Choroid plexus epithelial cell (primary cell): Measurements from ENCODE around the gene PBRM1.

ENCODE experiments used
- DNase-seq: peaks from one replicate; pipeline ENCODE4 v3.0.0-alpha.2; 2010; ENCODE audit warnings: low read depth
- H3K4me3 ChIP-seq: 2 replicates; pipeline ENCODE4 v1.5.1; 2011; ENCODE audit warnings: low read depth, mild to moderate bottlenecking, control low read depth, low read length, moderate library complexity
- CTCF ChIP-seq: conservative IDR thresholded peaks from 2 replicates; pipeline ENCODE4 v1.5.1; 2011; ENCODE audit warnings: low read depth, mild to moderate bottlenecking, control low read depth, inconsistent platforms, low read length, moderate library complexity

The PBRM1 gene

GRCh38 chr3:52712291-52713212 is 26.8 kb upstream of the PBRM1 start:
- TF ChIP-seq CTCF = no peak
- DNase-seq = no peak
- no peak overlapping the region for H3K4me3 ChIP-seq

- TF ChIP-seq CTCF = no peak
- DNase-seq = no peak
- no peak overlapping the region for H3K4me3 ChIP-seq
Measured at GRCh38 chr3:52710512-52710911, 24.8 kb upstream of the PBRM1 start.

- no peak for TF ChIP-seq CTCF
- peak overlapping the region; percentile 100 for H3K4me3 ChIP-seq
- DNase-seq = no peak
Measured at GRCh38 chr3:52707585-52707984, 21.9 kb upstream of the PBRM1 start.

GRCh38 chr3:52705688-52706686 is 20.3 kb upstream of the PBRM1 start, which contains the start of the genes GLT8D1 and SPCS1:
Gene GLT8D1 (minus strand): TSS chr3:52705791. CDS start chr3:52700460, 5,331 bp downstream.
Gene SPCS1 (plus strand): TSS chr3:52706106. CDS start chr3:52706247, 141 bp downstream.
- peak within 1 kb of the TSS; percentile 100 for H3K4me3 ChIP-seq
- DNase-seq = peak; percentile 87
- TF ChIP-seq CTCF = no peak

GRCh38 chr3:52705438-52705687 is 19.6 kb upstream of the PBRM1 start:
- TF ChIP-seq CTCF = no peak
- DNase-seq = no peak
- H3K4me3 ChIP-seq = peak overlapping the region; percentile 100

- peak overlapping the region; percentile 100 for H3K4me3 ChIP-seq
- peak; percentile 33 for DNase-seq
- no peak for TF ChIP-seq CTCF
Measured at GRCh38 chr3:52704611-52705437, 19.1 kb upstream of the PBRM1 start.
